Measurements from ENCODE around the gene ATP5F1B.

- no peak for TF ChIP-seq NRF1 (IDR thresholded peaks at IDR 0.05; ENCODE audit: low read depth, low read length)
- no peak for TF ChIP-seq CTCF (IDR thresholded peaks at IDR 0.05; ENCODE audit: control extremely low read depth in 1 of 3, insufficient read depth in 1 of 3, low read depth in 1 of 3, low read length in 3 of 3)
- no peak for TF ChIP-seq POLR2A (IDR thresholded peaks at IDR 0.05; ENCODE audit: control extremely low read depth in 1 of 2, low read depth in 2 of 2, low read length in 2 of 2)
Measured at GRCh38 chr12:56600753-56601152, 45.0 kb downstream of the ATP5F1B start.
